MM.1S (cell line): ENCODE results near the gene ADAMTS2.

Experiments used
- DNase-seq: peaks from one replicate; pipeline ENCODE4 v3.0.0-alpha.2; 2015
- H2AFZ ChIP-seq: fragments of 300-600 bp; sonication (generic); 2 replicates; pipeline ENCODE4 v1.6.0; 2016; ENCODE audit warnings: antibody characterized with exemption, low read length
- H3F3A ChIP-seq: fragments of 300-600 bp; sonication (generic); 2 replicates; pipeline ENCODE4 v1.6.1; 2016; ENCODE audit warnings: mild to moderate bottlenecking, antibody characterized with exemption, low read length, moderate library complexity, mixed read lengths; ENCODE audit not compliant: insufficient read depth
- H3K27ac ChIP-seq: fragments of 300-600 bp; sonication (generic); 2 replicates; pipeline ENCODE4 v1.5.1; 2016; ENCODE audit warnings: mild to moderate bottlenecking, low read length
- H3K27me3 ChIP-seq: fragments of 300-600 bp; sonication (generic); replicated peaks from 2 replicates; pipeline ENCODE4 v1.6.0; 2016; ENCODE audit warnings: low read length; ENCODE audit not compliant: insufficient read depth
- H3K36me3 ChIP-seq: fragments of 300-600 bp; sonication (generic); replicated peaks from 2 replicates; pipeline ENCODE4 v1.6.1; 2016; ENCODE audit warnings: mild to moderate bottlenecking, low read length, mixed read lengths; ENCODE audit not compliant: insufficient read depth
- H3K4me1 ChIP-seq: fragments of 300-600 bp; sonication (generic); 2 replicates; pipeline ENCODE4 v1.6.1; 2016; ENCODE audit warnings: low read length, mixed read lengths
- H3K4me2 ChIP-seq: fragments of 300-600 bp; sonication (generic); 2 replicates; pipeline ENCODE4 v1.6.0; 2016; ENCODE audit warnings: low read depth, low read length
- H3K4me3 ChIP-seq: fragments of 300-600 bp; sonication (generic); 2 replicates; pipeline ENCODE4 v1.5.1; 2016; ENCODE audit warnings: low read length, mixed read lengths
- H3K79me2 ChIP-seq: fragments of 300-600 bp; sonication (generic); 2 replicates; pipeline ENCODE4 v1.6.1; 2016; ENCODE audit warnings: mixed run types, low read length, mixed read lengths
- H3K9ac ChIP-seq: fragments of 300-600 bp; sonication (generic); 2 replicates; pipeline ENCODE4 v1.6.1; 2016; ENCODE audit warnings: low read length, mixed read lengths
- H3K9me2 ChIP-seq: fragments of 300-600 bp; sonication (generic); replicated peaks from 2 replicates; pipeline ENCODE4 v1.6.1; 2016; ENCODE audit warnings: mild to moderate bottlenecking, low read length, mixed read lengths; ENCODE audit not compliant: insufficient read depth
- H3K9me3 ChIP-seq: fragments of 300-600 bp; sonication (generic); replicated peaks from 2 replicates; pipeline ENCODE4 v1.6.1; 2016; ENCODE audit warnings: mild to moderate bottlenecking, low read length, mixed read lengths; ENCODE audit not compliant: insufficient read depth
- H4K20me1 ChIP-seq: fragments of 300-600 bp; sonication (generic); 2 replicates; pipeline ENCODE4 v1.6.1; 2016; ENCODE audit warnings: mild to moderate bottlenecking, low read length, moderate library complexity, mixed read lengths; ENCODE audit not compliant: insufficient read depth
- CTCF ChIP-seq: fragments of 300-600 bp; sonication (generic); IDR thresholded peaks from 2 replicates; pipeline ENCODE4 v1.5.1; 2016; ENCODE audit warnings: antibody characterized with exemption, low read length, mixed read lengths
- EZH2 ChIP-seq: fragments of 300-600 bp; sonication (generic); optimal IDR thresholded peaks from 2 replicates; pipeline ENCODE3; 2017; ENCODE audit warnings: low read depth, mild to moderate bottlenecking, antibody characterized with exemption, low read length, mixed read lengths
- EZH2phosphoT487 ChIP-seq: fragments of 300-600 bp; sonication (generic); IDR thresholded peaks from 2 replicates; pipeline ENCODE4 v1.6.1; 2018; ENCODE audit warnings: antibody characterized with exemption, low read length

The ADAMTS2 gene

DNA sequence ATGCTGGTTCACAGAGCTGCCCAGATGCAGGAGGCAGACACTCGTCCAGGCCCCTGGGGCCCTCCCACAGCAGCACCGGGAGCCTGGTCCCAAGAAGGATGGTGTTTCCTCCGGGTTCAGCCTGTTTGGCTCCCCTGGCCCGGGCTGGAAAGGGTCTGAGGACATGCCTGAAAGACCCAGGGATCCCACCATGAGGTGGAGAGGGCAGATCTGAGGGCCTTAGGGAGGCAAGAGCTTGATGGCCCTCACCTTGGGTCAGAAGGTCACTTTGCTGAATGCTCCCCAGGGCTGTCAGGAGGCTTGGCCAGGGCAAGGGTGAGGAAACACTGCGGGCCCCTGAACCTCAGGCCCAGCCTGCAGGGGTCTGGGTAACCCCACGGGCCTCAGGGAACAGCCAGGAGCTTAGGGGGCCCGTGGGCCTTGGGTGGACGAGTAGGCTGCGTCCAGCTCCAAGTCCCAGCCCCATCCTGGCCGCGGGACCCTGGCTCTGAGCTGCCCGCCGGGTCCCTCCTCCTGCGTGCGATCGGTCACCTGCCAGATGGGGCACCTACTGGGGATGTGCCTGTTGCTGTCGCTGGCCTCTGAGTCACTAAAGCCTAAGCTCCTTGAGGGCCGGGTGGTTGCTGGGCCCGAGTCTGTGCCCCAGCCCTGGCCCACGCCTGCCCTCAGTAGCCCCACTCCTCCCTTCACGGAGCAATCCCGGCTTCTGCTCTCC lies 178.9 kb downstream of the ADAMTS2 start:
- Histone ChIP-seq H3K27ac (no peak overlapping the region), H3K9me2 (no peaks in the 10 kb centered on the region), H3K4me2 (no peak overlapping the region), H3K9ac (no peak overlapping the region), H3K27me3 (peaks cover 13% of the 10 kb centered on the region; the same call in 1 of the 2 replicates), H2AFZ (no peak overlapping the region), H3K4me1 (no peaks in the 10 kb centered on the region), H3F3A (no peaks in the 10 kb centered on the region), H3K36me3 (no peaks in the 10 kb centered on the region), H4K20me1 (no peaks in the 10 kb centered on the region), H3K9me3 (no peaks in the 10 kb centered on the region), H3K4me3 (no peak overlapping the region), H3K79me2 (no peaks in the 10 kb centered on the region)
- TF ChIP-seq CTCF: no peak
- no peak for DNase-seq

DNA sequence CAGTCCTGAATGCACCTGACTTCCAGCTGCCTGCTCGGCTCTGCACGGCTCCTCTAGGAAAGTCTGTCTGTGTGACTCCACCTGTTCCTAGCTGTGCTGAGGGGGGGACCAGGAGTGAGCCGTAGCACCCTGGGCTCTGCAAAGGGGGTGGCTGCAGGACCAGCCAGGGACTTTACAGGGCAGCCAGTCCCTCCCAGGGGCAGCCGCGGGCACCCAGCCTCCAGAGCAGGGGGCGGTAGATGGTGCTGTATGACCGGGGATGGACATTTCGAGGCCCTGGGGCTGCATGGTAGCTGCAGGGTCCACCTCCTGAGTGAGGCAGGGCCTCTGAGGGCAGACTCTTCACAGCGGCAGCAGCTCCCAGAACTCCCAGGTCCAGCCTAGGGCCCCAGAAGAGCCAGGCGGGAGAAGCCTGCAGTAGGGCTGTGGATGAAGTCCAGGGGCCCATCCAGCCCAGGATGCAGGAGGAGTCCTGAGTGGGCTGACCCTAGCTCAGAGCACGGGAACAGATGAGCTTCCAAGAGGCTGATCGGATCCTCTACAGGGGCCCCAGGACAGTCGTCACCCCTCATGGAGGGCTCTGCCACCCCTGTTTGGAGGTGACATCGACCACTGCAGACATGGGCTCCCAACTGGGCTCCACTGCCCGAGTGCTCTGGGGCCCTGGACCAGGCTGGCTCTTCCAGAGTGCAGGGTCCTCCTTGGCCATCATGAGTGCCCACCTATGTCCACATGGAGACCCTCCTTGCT lies 179.7 kb downstream of the ADAMTS2 start:
- no peaks in the 10 kb centered on the region for H3K9me2 ChIP-seq
- no peak for TF ChIP-seq EZH2phosphoT487
- TF ChIP-seq CTCF: no peak
- no peak for TF ChIP-seq EZH2
- H3K4me3 ChIP-seq: no peak overlapping the region
- H3K27ac ChIP-seq: no peak overlapping the region
- H3K4me1 ChIP-seq: no peaks in the 10 kb centered on the region
- peaks cover 6% of the 10 kb centered on the region; the same call in 1 of the 2 replicates for H3K27me3 ChIP-seq
- H2AFZ ChIP-seq: no peak overlapping the region
- H3K79me2 ChIP-seq: no peaks in the 10 kb centered on the region
- H3K9ac ChIP-seq: no peak overlapping the region
- no peak overlapping the region for H3K4me2 ChIP-seq
- no peaks in the 10 kb centered on the region for H3F3A ChIP-seq
- no peaks in the 10 kb centered on the region for H3K36me3 ChIP-seq
- no peak for DNase-seq
- H3K9me3 ChIP-seq: no peaks in the 10 kb centered on the region
- H4K20me1 ChIP-seq: no peaks in the 10 kb centered on the region

DNA sequence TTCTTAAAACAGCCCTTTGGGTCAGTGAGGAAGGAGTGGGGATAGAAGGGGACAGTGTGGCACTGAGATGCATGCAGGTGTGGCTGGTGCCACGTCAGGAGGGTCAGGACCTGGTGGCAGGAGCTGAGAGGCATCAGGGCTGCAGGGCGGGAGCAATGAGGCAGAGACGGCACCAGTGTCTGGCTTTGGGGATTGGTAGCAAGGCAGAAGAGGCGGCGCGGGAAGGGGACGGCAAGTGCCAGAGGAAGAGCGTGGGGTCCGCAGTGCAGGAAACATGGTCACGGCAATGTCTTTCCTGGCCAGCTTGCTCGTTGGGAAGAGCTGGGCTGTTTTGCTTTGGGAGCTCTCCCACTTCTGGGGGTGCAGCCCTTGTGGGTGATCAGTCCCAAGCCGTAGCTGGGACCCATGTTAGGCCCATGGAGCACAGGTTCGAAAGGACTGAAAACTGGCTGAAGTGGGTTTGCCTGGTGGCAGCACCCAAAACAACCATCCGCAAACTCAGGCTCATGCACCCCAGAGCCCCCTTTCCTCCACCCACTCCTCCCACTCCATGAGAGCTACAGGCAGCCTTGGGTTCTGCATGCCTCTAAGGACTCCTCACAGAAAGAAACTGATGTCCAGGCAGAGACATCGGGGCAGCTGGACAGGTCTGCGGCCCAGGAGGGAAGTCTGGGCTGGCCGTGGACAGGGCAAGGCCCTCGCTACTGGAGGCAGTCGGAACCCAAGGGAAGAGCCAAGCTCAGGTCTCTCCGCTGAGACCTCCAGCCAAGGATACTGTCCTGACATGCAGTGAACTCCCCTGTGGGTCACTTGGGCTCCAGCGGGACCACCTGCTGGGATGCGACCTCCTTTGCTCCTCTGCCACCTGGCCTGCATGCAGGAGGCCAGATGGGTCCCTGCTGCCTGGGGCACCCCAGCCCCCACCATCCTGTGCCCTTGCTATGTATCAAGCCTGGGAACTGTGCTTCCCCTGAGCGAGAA lies 180.6 kb downstream of the ADAMTS2 start:
- no peaks in the 10 kb centered on the region for H3K36me3 ChIP-seq
- no peak overlapping the region for H2AFZ ChIP-seq
- H3K79me2 ChIP-seq: no peaks in the 10 kb centered on the region
- no peaks in the 10 kb centered on the region for H3K9me2 ChIP-seq
- DNase-seq: no peak
- no peaks in the 10 kb centered on the region for H4K20me1 ChIP-seq
- no peaks in the 10 kb centered on the region for H3K4me1 ChIP-seq
- no peak overlapping the region for H3K4me2 ChIP-seq
- H3F3A ChIP-seq: no peaks in the 10 kb centered on the region
- no peak overlapping the region for H3K4me3 ChIP-seq
- TF ChIP-seq CTCF (no peak), EZH2 (no peak)
- H3K27me3 ChIP-seq: peaks cover 4% of the 10 kb centered on the region; the same call in 1 of the 2 replicates
- H3K27ac ChIP-seq: no peak overlapping the region
- H3K9ac ChIP-seq: no peak overlapping the region
- H3K9me3 ChIP-seq: no peaks in the 10 kb centered on the region
